Hepatocyte (in vitro differentiated cells): ENCODE measurements around the gene AKAP6. TPM values are rescaled to one million over a fixed set of nuclear protein-coding genes. Genes with fewer than 3 reads are reported as not detected.
"Not testable (repeated sequence)": the region's sequence is repeated elsewhere in the genome, so short reads cannot be mapped to it uniquely, and the experiment has no call there.

Source experiments
- DNase-seq: peaks from one replicate; pipeline ENCODE4 v3.0.0-alpha.2; 2016; ENCODE audit warnings: low spot score
- H2AFZ ChIP-seq: fragments of 200-600 bp; sonication (generic); 2 replicates; pipeline ENCODE4 v1.6.0; 2016; ENCODE audit warnings: antibody characterized with exemption, mild to moderate bottlenecking
- H3K27ac ChIP-seq: fragments of 200-600 bp; sonication (generic); 2 replicates; pipeline ENCODE4 v1.5.1; 2016; ENCODE audit warnings: mild to moderate bottlenecking
- H3K27me3 ChIP-seq: fragments of 200-600 bp; sonication (generic); 2 replicates; pipeline ENCODE4 v1.6.1; 2016
- H3K36me3 ChIP-seq: fragments of 200-600 bp; sonication (generic); replicated peaks from 2 replicates; pipeline ENCODE4 v1.5.1; 2016; ENCODE audit warnings: low read depth; ENCODE audit not compliant: insufficient read depth
- H3K4me1 ChIP-seq: fragments of 200-600 bp; sonication (generic); 2 replicates; pipeline ENCODE4 v1.5.1; 2016; ENCODE audit warnings: mild to moderate bottlenecking, moderate library complexity; ENCODE audit not compliant: insufficient read depth
- H3K4me2 ChIP-seq: fragments of 200-600 bp; sonication (generic); 2 replicates; pipeline ENCODE4 v1.6.0; 2016
- H3K4me3 ChIP-seq: fragments of 200-600 bp; sonication (generic); 2 replicates; pipeline ENCODE4 v1.5.1; 2016; ENCODE audit warnings: mild to moderate bottlenecking
- H3K79me2 ChIP-seq: fragments of 200-600 bp; sonication (generic); 2 replicates; pipeline ENCODE4 v1.6.0; 2017; ENCODE audit warnings: mild to moderate bottlenecking
- H3K9me2 ChIP-seq: fragments of 200-600 bp; sonication (generic); replicated peaks from 2 replicates; pipeline ENCODE4 v1.6.0; 2017; ENCODE audit warnings: mild to moderate bottlenecking; ENCODE audit not compliant: insufficient read depth
- H3K9me3 ChIP-seq: fragments of 200-600 bp; sonication (generic); 2 replicates; pipeline ENCODE4 v1.5.1; 2016; ENCODE audit warnings: low read depth, mild to moderate bottlenecking
- H4K20me1 ChIP-seq: fragments of 200-600 bp; sonication (generic); 2 replicates; pipeline ENCODE4 v1.6.0; 2016; ENCODE audit warnings: mild to moderate bottlenecking; ENCODE audit not compliant: insufficient read depth, poor library complexity, severe bottlenecking
- CTCF ChIP-seq: fragments of 200-600 bp; sonication (generic); IDR thresholded peaks from 2 replicates; pipeline ENCODE4 v1.5.1; 2016; ENCODE audit warnings: antibody characterized with exemption, mild to moderate bottlenecking; ENCODE audit not compliant: poor library complexity
- EZH2 ChIP-seq: fragments of 200-600 bp; sonication (generic); IDR thresholded peaks from 2 replicates; pipeline ENCODE4 v1.6.1; 2016; ENCODE audit warnings: antibody characterized with exemption, mild to moderate bottlenecking, borderline replicate concordance
- EZH2phosphoT487 ChIP-seq: fragments of 200-600 bp; sonication (generic); IDR thresholded peaks from one replicate; pipeline ENCODE4 v1.6.1; 2018; ENCODE audit warnings: antibody characterized with exemption, mild to moderate bottlenecking, low read depth, moderate library complexity; ENCODE audit not compliant: unreplicated experiment, severe bottlenecking
- WGBS: methylation state at CpG from one replicate; pipeline ENCODE4 v1.1.6; 2016; ENCODE audit warnings: low lambda C conversion rate; ENCODE audit errors: missing lambda C conversion rate; 5-methylcytosine and 5-hydroxymethylcytosine counted together
- polyA plus RNA-seq: library from polyadenylated mRNA; unstranded; fragments of >200 nt; fragmentation: Nextera tagmentation; extraction: Ambion mirVana; gene quantifications from 2 replicates; pipeline ENCODE4 v1.2.1, GENCODE V29; 2016
- total RNA-seq: library from RNA; depleted of rRNA; stranded (reverse); fragments of >200 nt; gene quantifications from 2 replicates; pipeline ENCODE4 v1.2.3, GENCODE V29; 2014

Gene AKAP6
- total and polyA plus RNA-seq, 2 experiments from 2014 or later = 1.1 to 2.1 TPM

GRCh38 chr14:32370714-32371113 lies 41.6 kb downstream of the AKAP6 start:
- Histone ChIP-seq H3K4me3 (no peak overlapping the region), H3K9me3 (no peaks in the 10 kb centered on the region), H2AFZ (no peak overlapping the region), H3K79me2 (no peaks in the 10 kb centered on the region), H3K27ac (no peak overlapping the region), H4K20me1 (no peaks in the 10 kb centered on the region), H3K36me3 (no peaks in the 10 kb centered on the region), H3K4me2 (no peak overlapping the region), H3K27me3 (no peaks in the 10 kb centered on the region), H3K9me2 (no peaks in the 10 kb centered on the region), H3K4me1 (peaks cover 15% of the 10 kb centered on the region)
- no peak for DNase-seq
- WGBS = 44% methylated on average over 1 of the region's 1 CpG
- no peak for TF ChIP-seq EZH2
- TF ChIP-seq EZH2phosphoT487 = no peak

DNA sequence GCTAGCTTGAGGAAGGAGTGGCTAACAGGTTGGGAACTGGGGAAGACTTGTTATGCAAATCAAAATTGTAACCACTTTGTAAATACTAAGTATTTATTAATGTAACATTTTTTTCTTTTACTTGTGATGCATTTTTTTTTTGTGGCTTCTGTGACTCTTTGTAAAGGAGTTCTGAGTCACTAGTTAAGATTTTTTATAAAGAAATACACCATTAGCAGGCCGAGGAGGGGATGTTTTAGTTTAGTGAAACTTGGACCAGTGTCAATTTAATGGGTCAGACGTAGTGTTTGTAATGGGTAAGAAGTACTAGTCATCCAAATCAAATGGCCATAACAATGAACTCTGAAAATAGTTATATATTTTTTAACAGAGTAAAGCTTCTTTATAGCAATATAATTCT lies 43.1 kb downstream of the AKAP6 start:
- H3K4me3 ChIP-seq = no peak overlapping the region
- no peak overlapping the region for H3K4me2 ChIP-seq
- H3K27ac ChIP-seq = no peak overlapping the region
- H3K9me3 ChIP-seq = no peaks in the 10 kb centered on the region
- WGBS = 66% methylated on average over 2 of the region's 2 CpGs
- peaks cover under 1% of the 10 kb centered on the region for H3K4me1 ChIP-seq
- H3K36me3 ChIP-seq = no peaks in the 10 kb centered on the region
- DNase-seq = no peak
- TF ChIP-seq EZH2 = no peak
- TF ChIP-seq CTCF = no peak
- TF ChIP-seq EZH2phosphoT487 = no peak
- H3K27me3 ChIP-seq = no peaks in the 10 kb centered on the region
- no peaks in the 10 kb centered on the region for H4K20me1 ChIP-seq
- H2AFZ ChIP-seq = no peak overlapping the region
- H3K9me2 ChIP-seq = no peaks in the 10 kb centered on the region
- H3K79me2 ChIP-seq = no peaks in the 10 kb centered on the region

GRCh38 chr14:32373174-32373573 lies 44.1 kb downstream of the AKAP6 start:
- H3K4me2 ChIP-seq, H3K4me1 ChIP-seq, H3K36me3 ChIP-seq, H3K27me3 ChIP-seq, H2AFZ ChIP-seq, H4K20me1 ChIP-seq, H3K27ac ChIP-seq, DNase-seq, H3K9me2 ChIP-seq, H3K9me3 ChIP-seq, H3K79me2 ChIP-seq, H3K4me3 ChIP-seq: not testable (repeated sequence)
- 78% methylated on average over 3 of the region's 3 CpGs for WGBS

DNA sequence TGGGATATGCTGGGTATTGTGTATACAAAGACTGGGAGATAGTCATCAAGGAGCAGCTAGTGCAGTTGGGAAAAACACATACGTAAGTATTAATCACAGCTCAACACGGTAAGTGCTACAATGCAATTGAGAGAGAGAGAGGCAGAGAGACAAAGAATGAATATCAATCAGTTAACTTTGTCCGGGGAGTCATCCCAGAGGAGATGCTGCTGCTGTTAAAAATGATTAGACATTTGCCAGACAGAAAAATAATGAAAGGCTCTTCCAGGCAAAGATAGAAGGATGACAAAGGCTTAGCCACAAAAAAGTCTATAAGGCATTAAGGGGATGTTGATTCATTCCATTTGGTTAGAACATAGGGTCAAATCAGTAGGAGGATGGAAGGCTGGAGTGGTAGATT lies 45.1 kb downstream of the AKAP6 start:
- H2AFZ ChIP-seq = no peak overlapping the region
- no peaks in the 10 kb centered on the region for H3K9me2 ChIP-seq
- TF ChIP-seq EZH2phosphoT487 (no peak), EZH2 (no peak), CTCF (no peak)
- no peaks in the 10 kb centered on the region for H4K20me1 ChIP-seq
- H3K79me2 ChIP-seq = no peaks in the 10 kb centered on the region
- no peak overlapping the region for H3K27ac ChIP-seq
- no peak for DNase-seq
- no peaks in the 10 kb centered on the region for H3K27me3 ChIP-seq
- no peaks in the 10 kb centered on the region for H3K4me1 ChIP-seq
- H3K4me3 ChIP-seq = no peak overlapping the region
- no peaks in the 10 kb centered on the region for H3K36me3 ChIP-seq
- no peaks in the 10 kb centered on the region for H3K9me3 ChIP-seq
- no peak overlapping the region for H3K4me2 ChIP-seq
- WGBS = 68% methylated on average over 3 of the region's 3 CpGs

DNA sequence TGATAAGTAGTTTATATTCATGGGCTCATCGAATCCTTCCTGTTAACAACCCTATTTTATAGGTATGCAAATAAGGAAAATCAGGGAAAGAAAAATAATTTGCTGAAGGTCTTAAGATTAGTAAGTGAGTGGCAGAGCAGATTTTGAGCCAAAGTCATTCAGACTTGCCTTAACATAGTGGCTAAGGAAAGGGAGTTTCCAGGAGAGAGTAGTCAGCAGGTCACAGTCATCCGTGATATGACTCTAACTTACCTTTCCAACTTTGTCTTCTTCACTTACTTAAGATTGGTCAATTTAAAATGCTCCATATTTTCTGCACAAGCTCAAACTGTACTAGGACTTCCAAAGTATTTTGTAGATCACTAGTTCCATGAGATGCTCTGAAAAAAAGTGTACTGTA lies 46.6 kb downstream of the AKAP6 start:
- Histone ChIP-seq H3K79me2 (no peaks in the 10 kb centered on the region), H3K4me3 (no peak overlapping the region), H3K9me2 (no peaks in the 10 kb centered on the region), H4K20me1 (no peaks in the 10 kb centered on the region), H3K9me3 (no peaks in the 10 kb centered on the region), H3K27ac (no peak overlapping the region), H3K4me1 (no peaks in the 10 kb centered on the region), H2AFZ (no peak overlapping the region), H3K36me3 (no peaks in the 10 kb centered on the region), H3K27me3 (peaks cover 3% of the 10 kb centered on the region), H3K4me2 (no peak overlapping the region)
- 89% methylated on average over 2 of the region's 2 CpGs for WGBS
- DNase-seq = no peak
- TF ChIP-seq CTCF (no peak), EZH2phosphoT487 (no peak), EZH2 (no peak)
